ENCODE results near the gene TSPAN17.

DNA sequence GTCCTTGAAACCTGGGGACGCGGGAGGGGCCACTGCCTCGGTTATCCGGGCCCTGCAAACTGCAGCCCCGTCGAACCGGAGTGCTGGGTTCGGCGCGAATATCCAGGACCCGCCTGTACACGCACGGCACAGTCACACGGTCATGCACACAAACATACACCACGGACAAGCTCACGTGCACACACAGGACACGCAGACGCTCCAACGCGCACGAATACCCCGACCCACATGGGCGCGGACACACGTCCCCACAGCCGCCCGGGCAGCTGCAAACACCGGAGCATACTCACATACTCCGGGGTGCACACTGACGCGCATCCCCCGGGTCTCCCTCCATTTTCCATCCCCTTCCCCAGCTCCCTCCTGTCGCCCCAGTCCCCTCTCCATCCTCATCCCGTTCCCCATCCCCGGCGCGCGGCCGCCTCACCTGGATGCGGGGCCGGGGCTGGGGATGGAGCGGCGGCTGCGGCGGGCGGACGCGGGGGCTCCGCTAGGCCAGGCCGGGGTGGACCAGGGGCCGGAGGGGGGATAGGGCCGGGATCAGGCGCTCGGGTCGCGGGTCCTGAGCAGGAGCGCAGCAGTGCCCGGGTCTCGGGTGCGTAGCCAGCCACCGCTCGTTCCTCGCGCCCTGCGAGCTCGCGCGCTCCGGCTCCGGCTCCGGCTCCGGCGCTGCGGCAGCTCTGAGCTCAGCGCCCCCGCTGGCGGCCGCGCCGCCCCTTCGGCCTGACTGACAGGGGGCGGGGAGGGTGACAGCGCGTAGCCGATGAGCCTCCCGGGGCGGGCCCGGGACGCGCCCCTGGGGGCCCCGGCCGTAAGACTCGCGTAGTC lies 17.2 kb upstream of the TSPAN17 start, which contains the start of the genes EIF4E1B and SNCB:
- TF ChIP-seq, protein P1, sequence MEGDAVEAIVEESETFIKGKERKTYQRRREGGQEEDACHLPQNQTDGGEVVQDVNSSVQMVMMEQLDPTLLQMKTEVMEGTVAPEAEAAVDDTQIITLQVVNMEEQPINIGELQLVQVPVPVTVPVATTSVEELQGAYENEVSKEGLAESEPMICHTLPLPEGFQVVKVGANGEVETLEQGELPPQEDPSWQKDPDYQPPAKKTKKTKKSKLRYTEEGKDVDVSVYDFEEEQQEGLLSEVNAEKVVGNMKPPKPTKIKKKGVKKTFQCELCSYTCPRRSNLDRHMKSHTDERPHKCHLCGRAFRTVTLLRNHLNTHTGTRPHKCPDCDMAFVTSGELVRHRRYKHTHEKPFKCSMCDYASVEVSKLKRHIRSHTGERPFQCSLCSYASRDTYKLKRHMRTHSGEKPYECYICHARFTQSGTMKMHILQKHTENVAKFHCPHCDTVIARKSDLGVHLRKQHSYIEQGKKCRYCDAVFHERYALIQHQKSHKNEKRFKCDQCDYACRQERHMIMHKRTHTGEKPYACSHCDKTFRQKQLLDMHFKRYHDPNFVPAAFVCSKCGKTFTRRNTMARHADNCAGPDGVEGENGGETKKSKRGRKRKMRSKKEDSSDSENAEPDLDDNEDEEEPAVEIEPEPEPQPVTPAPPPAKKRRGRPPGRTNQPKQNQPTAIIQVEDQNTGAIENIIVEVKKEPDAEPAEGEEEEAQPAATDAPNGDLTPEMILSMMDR (IDR thresholded peaks at IDR 0.05), result no peak
- TF ChIP-seq POLR2A (IDR thresholded peaks at IDR 0.05), result no peak

Data from right lobe of liver (tissue), 4 donors.